Coronary artery (tissue), 2 donors: ENCODE measurements around the gene HIVEP2.

ENCODE experiments used
- DNase-seq: peaks from one replicate; pipeline ENCODE4 v3.0.0-alpha.2; 2017; ENCODE audit warnings: low spot score
- H3K27ac ChIP-seq, 2 donors: fragments of 200-600 bp; sonication (generic); one replicate each; pipeline ENCODE4 v1.5.1; 2016 to 2019
- H3K4me3 ChIP-seq: fragments of 200-600 bp; sonication (generic); 2 replicates; pipeline ENCODE4 v1.5.1; 2016; ENCODE audit warnings: mild to moderate bottlenecking, moderate library complexity
- CTCF ChIP-seq: fragments of 200-600 bp; sonication (generic); IDR thresholded peaks from one replicate; pipeline ENCODE4 v1.5.1; 2019; ENCODE audit warnings: antibody characterized with exemption

The HIVEP2 gene

DNA sequence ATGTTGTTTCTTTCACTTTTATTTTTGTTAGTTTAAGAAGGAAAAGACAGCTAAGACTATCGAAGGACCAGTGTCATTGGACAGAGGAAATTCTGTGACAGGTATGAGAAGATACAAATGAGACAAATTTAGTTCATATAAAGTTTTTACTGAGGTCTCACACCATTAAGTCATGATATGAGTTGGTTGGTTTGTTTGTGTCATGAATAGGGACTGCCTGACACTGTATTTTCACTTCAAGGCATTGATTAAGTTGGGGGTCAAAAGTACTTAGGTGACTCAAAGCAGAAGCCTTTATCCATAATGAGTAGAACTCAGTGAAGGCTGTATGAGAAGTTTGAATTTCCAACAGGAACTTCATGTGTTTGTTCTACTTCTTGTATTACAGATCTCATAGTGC lies 21.3 kb upstream of the HIVEP2 start:
- no peak for DNase-seq
- no peak overlapping the region for H3K4me3 ChIP-seq
- TF ChIP-seq CTCF, result no peak

DNA sequence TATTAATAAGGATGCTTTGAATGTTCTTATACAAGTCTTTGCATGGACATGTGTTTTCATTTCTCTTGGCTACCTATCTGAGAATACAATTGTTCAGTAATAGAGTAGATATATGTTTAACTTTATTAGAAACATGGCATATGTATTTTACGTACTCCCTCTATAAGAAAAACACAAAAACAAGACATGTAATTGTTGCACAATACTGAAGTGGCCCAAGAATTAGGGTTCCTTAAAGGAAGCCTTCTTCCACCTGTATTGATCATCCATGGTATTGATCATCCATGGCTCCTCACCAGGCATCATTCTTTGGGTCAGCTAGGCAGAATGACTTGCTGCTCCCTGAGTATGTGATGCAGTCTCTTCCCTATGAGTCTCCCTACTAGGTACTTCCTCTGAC lies 20.2 kb upstream of the HIVEP2 start:
- TF ChIP-seq CTCF, result no peak
- no peak overlapping the region for H3K27ac ChIP-seq
- DNase-seq, result no peak
- no peak overlapping the region for H3K4me3 ChIP-seq

More for the DNA sequence above, 21.3 kb upstream of the HIVEP2 start:
- H3K27ac ChIP-seq, result no peak overlapping the region

DNA sequence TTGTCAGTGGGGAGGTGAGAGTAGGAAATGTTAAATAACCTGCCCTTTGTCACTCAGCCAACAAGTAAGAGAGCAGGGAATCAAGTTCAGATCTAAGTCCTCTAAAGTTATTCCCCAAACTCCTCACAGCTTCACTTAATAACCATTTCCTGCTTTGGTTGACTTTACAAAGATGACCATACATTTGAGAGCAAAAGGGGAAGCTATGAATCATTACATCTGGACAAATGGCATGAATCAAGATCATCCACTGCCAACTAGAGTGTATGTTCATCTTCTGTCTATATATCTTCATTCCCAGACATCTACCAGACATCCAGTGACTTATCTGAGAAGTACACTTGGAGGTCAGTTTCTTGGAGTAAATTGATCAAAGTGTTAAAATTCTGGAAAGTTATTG lies 15.1 kb upstream of the HIVEP2 start:
- H3K4me3 ChIP-seq, result no peak overlapping the region
- no peak overlapping the region for H3K27ac ChIP-seq
- DNase-seq, result no peak
- no peak for TF ChIP-seq CTCF

DNA sequence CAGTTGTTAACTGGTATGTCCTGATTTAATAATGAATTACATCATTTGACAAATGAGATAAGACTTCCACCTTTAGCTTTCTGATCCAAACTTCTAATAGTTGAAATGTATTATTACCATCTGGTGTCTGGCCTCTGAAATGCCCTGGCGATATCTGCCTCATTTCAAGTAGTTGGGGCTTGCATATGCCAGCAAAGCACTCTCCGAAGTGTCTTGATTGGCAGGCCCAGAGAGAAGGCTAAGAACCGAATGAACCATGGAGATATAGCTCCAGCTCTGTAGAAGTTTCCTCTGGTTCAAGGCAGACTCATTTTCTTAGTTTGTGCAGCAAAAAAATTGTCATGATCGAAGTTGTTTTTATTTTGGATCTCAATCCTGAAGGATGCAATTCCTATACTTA lies 13.4 kb upstream of the HIVEP2 start:
- Histone ChIP-seq H3K4me3 (no peak overlapping the region), H3K27ac (no peak overlapping the region)
- no peak for TF ChIP-seq CTCF
- no peak for DNase-seq

DNA sequence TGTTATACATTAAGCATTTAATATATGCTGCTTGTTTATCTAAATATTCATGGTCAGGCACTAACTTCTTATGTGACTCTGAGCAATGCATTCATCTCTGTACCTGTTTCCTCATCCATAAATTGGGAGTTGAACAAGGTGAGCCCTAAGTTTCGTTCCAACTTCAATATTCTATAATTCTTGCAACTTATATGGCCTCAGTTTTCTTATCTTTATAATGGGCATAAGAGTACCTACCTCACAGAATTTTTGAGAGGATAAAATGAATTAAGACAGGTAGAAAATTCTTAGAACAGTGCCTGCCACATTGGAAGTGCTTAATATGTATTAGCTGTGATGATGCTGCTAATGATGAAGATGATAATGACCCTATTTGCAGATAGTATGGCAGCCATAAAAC lies 11.8 kb upstream of the HIVEP2 start:
- Histone ChIP-seq H3K4me3 (no peak overlapping the region), H3K27ac (no peak overlapping the region)
- no peak for TF ChIP-seq CTCF
- no peak for DNase-seq

DNA sequence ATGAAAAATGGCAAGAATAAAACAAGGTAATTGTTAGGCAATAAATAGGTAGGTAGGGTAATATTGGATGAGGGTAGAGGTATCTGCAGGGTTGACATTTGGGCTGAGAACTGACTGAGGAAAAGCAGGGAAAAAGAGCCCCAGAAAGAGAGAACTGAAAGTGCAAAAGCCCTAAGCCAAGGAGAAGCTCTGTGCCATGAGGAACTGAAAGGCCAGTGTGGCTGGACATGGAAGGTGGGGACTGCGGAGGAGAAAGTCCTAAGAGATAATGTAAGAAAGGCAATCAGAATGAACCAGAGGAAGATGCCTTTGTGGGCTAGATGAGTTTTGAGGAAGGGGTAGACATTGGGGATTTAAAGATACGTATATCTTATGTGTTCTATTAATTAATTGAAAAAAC lies 9.9 kb upstream of the HIVEP2 start:
- no peak for TF ChIP-seq CTCF
- H3K27ac ChIP-seq, result no peak overlapping the region
- no peak for DNase-seq

GRCh38 chr6:142953373-142954273 lies 8.6 kb upstream of the HIVEP2 start:
- Histone ChIP-seq H3K27ac (no peak overlapping the region), H3K4me3 (no peak overlapping the region)
- no peak for TF ChIP-seq CTCF
- DNase-seq, result no peak

More for the DNA sequence above, 9.9 kb upstream of the HIVEP2 start:
- H3K4me3 ChIP-seq, result no peak overlapping the region
